HepG2 (cell line): ENCODE data around the gene CEP104. TPM values are rescaled to one million over a fixed set of nuclear protein-coding genes. Genes with fewer than 3 reads are reported as not detected.

ENCODE experiments used
- ATAC-seq: fragments of 200-7000 bp; cut with Tn5 transposase; 3 replicates; pipeline ENCODE4 v1.9.1; 2020; ENCODE audit warnings: mild to moderate bottlenecking, moderate library complexity
- BruUV-seq: library from RNA; stranded (reverse); fragments of 400-500 nt; replicated peaks from 2 replicates; lab custom pipeline; 2021; lab: Mats Ljungman, UMichigan
- CTCF ChIA-PET: fragments of 300-600 bp; formaldehyde crosslinking; extraction: SDS; loops from one replicate; lab custom pipeline; 2021; ENCODE audit warnings: low total read pairs, inconsistent platforms, low intra/inter-chr PET ratio; lab: Yijun Ruan, JAX
- POLR2A ChIA-PET: fragments of 350-600 bp; sonication (Branson Sonifier 250); formaldehyde crosslinking; loops from one replicate; lab custom pipeline; 2020; ENCODE audit warnings: antibody characterized with exemption, inconsistent platforms; lab: Yijun Ruan, JAX
- DNase-seq: peaks from one replicate; pipeline ENCODE4 v3.0.0-alpha.2; 2015; ENCODE audit warnings: low spot score
- FAIRE-seq: peaks from 3 replicates; lab custom pipeline; 2011; peaks lifted over from hg19 to GRCh38; lab: Jason Lieb, UNC
- H2AFZ ChIP-seq: one replicate; pipeline ENCODE4 v1.6.1; 2011; ENCODE audit warnings: low read length, inconsistent platforms
- H3K27ac ChIP-seq: fragments of 300-600 bp; 3 replicates; pipeline ENCODE4 v1.8.0; 2011; ENCODE audit warnings: mixed run types, mild to moderate bottlenecking, mixed read lengths, low read length, inconsistent platforms; ENCODE audit not compliant: insufficient read depth; ENCODE audit errors: extremely low read length
- H3K27me3 ChIP-seq, 2 experiments: fragments of 200-600 bp in 1 of 2; 2 replicates in 1 of 2; 3 replicates in 1 of 2; pipeline versions ENCODE4 v1.6.0 to v1.8.0; 2011; ENCODE audit warnings: low read length in 2 of 2, mild to moderate bottlenecking in 2 of 2, moderate library complexity in 2 of 2, inconsistent platforms in 1 of 2; ENCODE audit not compliant: insufficient read depth in 2 of 2, control insufficient read depth in 1 of 2
- H3K36me3 ChIP-seq, 2 experiments: fragments of 200-600 bp in 1 of 2; replicated peaks in 1 of 2; 2 replicates in 1 of 2; 3 replicates in 1 of 2; pipeline versions ENCODE4 v1.5.1 to v1.8.0; 2011; ENCODE audit warnings: low read length in 2 of 2, inconsistent platforms in 1 of 2; ENCODE audit not compliant: insufficient read depth in 2 of 2, control insufficient read depth in 1 of 2
- H3K4me1 ChIP-seq: 2 replicates; pipeline ENCODE4 v1.5.1; 2012; ENCODE audit warnings: low read length, inconsistent platforms; ENCODE audit not compliant: insufficient read depth
- H3K4me2 ChIP-seq: 2 replicates; pipeline ENCODE4 v1.6.0; 2011; ENCODE audit warnings: low read depth, low read length, inconsistent platforms
- H3K4me3 ChIP-seq, 3 experiments: fragments of 200-600 bp in 1 of 3; sonication (generic), shearing (Covaris generic) in 1 of 3; replicated peaks in 1 of 3; 2 replicates each; pipeline ENCODE4 v1.5.1; 2011 to 2016; ENCODE audit warnings: low read length in 3 of 3, inconsistent platforms in 2 of 3, low read depth in 2 of 3, mild to moderate bottlenecking in 2 of 3, control low read depth in 1 of 3, mixed read lengths in 1 of 3; ENCODE audit not compliant: insufficient read depth in 1 of 3
- H3K79me2 ChIP-seq: one replicate; pipeline ENCODE4 v1.6.1; 2011; ENCODE audit warnings: low read length, inconsistent platforms; ENCODE audit not compliant: insufficient read depth
- H3K9ac ChIP-seq: 2 replicates; pipeline ENCODE4 v1.6.0; 2011; ENCODE audit warnings: mild to moderate bottlenecking, low read depth, low read length, inconsistent platforms; ENCODE audit not compliant: insufficient read depth
- H3K9me3 ChIP-seq: 2 replicates; pipeline ENCODE4 v1.5.1; 2012; ENCODE audit warnings: mild to moderate bottlenecking, low read length
- H4K20me1 ChIP-seq: 2 replicates; pipeline ENCODE4 v1.6.0; 2011; ENCODE audit warnings: inconsistent platforms, mild to moderate bottlenecking, low read length, moderate library complexity; ENCODE audit not compliant: insufficient read depth
- GPN1 ChIP-seq: sonication (generic); formaldehyde crosslinking; IDR thresholded peaks from 2 replicates; pipeline ENCODE4 v1.5.1; 2020; ENCODE audit warnings: missing genetic modification reagents, borderline replicate concordance
- RBFOX2 ChIP-seq: fragments of 200-400 bp; formaldehyde crosslinking; IDR thresholded peaks from 2 replicates; pipeline ENCODE4 v1.6.1; 2017; ENCODE audit warnings: low read depth, mild to moderate bottlenecking, low read length
- SNAI1 ChIP-seq: sonication (generic); formaldehyde crosslinking; IDR thresholded peaks from 2 replicates; pipeline ENCODE4 v1.5.0; 2020; ENCODE audit warnings: mild to moderate bottlenecking, missing genetic modification reagents, borderline replicate concordance
- SP5 ChIP-seq: IDR thresholded peaks from 2 replicates; pipeline ENCODE4 v1.6.1; 2016; ENCODE audit warnings: low read depth, borderline replicate concordance
- TEAD2 ChIP-seq: sonication (generic); formaldehyde crosslinking; IDR thresholded peaks from 2 replicates; pipeline ENCODE4 v1.9.0; 2021; ENCODE audit warnings: missing genetic modification reagents
- ZFAT ChIP-seq: sonication (generic); formaldehyde crosslinking; conservative IDR thresholded peaks from 2 replicates; pipeline ENCODE4 v1.8.1; 2023; ENCODE audit warnings: missing genetic modification reagents, inconsistent platforms
- ZNF121 ChIP-seq: sonication (generic); formaldehyde crosslinking; IDR thresholded peaks from 2 replicates; pipeline ENCODE4 v1.5.0; 2020; ENCODE audit warnings: mild to moderate bottlenecking, missing genetic modification reagents
- ZNF430 ChIP-seq: sonication (generic); formaldehyde crosslinking; IDR thresholded peaks from 2 replicates; pipeline ENCODE4 v1.9.0; 2021; ENCODE audit warnings: mild to moderate bottlenecking, missing genetic modification reagents
- ZNF607 ChIP-seq: sonication (generic); formaldehyde crosslinking; IDR thresholded peaks from 2 replicates; pipeline ENCODE4 v1.5.1; 2020; ENCODE audit warnings: missing genetic modification reagents, mild to moderate bottlenecking, borderline replicate concordance
- ZNF772 ChIP-seq: sonication (generic); formaldehyde crosslinking; IDR thresholded peaks from 2 replicates; pipeline ENCODE4 v1.5.0; 2020; ENCODE audit warnings: mild to moderate bottlenecking, missing genetic modification reagents
- WGBS: methylation state at CpG from one replicate; pipeline ENCODE4 v1.1.6; 2017; ENCODE audit warnings: low lambda C conversion rate; 5-methylcytosine and 5-hydroxymethylcytosine counted together
- in situ Hi-C: cut with HindIII; loops from 2 replicates; pipeline ENCODE4 v1.10.0; 2017; ENCODE audit warnings: low pct_unique_long_range_greater_than_20kb; ENCODE audit not compliant: extremely low pct_ligation_motif_present
- intact Hi-C: fragments of 100-400 bp; cut with micrococcal nuclease; formaldehyde crosslinking; loops from one replicate; pipeline ENCODE4 v1.10.0; 2022; ENCODE audit not compliant: unreplicated experiment
- polyA plus RNA-seq, 8 experiments: library from polyadenylated mRNA; depleted of rRNA in 3 of 8; stranded (reverse) in 7 of 8; unstranded in 1 of 8; fragments of >200 nt; fragmentation: Illumina TruSeq in 4 of 8; extraction: Trizol in 4 of 8; gene quantifications; 2 replicates each; pipeline versions ENCODE4 v1.2.1 to v1.2.3, GENCODE V29; 2011 to 2016; ENCODE audit warnings: low read depth in 4 of 8, missing spikeins in 1 of 8, mixed read lengths in 1 of 8; ENCODE audit not compliant: insufficient read depth in 1 of 8
- total RNA-seq, 5 experiments: library from RNA; depleted of rRNA; stranded (reverse); fragments of >200 nt; fragmentation: Illumina TruSeq; extraction: Trizol; gene quantifications; 2 replicates each; pipeline ENCODE4 v1.2.3, GENCODE V29; 2016; ENCODE audit warnings: low read depth in 1 of 5
- TF ChIP-seq, protein P1 (sequence below): IDR thresholded peaks from 2 replicates; pipeline ENCODE4 v1.6.1; 2016; ENCODE audit warnings: low read depth, control low read depth

CEP104 gene
- total and polyA plus RNA-seq, 2 of the 13 experiments (the other 11 are each of a cell fraction or from before 2014, with no cell fraction given), result 20.4 to 30.1 TPM

DNA sequence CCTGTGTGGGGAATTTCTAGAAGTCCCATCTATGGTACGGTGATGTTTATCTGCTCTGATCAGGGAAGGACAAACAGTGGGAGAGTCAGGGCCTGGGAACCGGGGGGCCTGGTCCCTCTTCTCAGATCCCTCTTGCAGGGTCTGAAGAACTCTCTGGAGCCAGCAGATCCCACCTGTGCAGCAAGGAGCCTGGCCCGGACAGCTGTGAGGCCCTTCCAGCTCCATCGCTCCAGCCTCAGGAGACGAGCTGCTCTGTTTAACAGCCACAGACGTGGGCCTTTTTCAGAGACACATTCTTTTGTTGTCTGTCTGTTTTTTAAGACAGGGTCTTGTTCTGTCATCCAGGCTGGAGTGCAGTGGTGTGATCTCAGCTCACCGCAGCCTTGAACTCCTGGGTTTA, 28.6 kb upstream of the CEP104 start:
- intact Hi-C loops (no loop called here), in situ Hi-C loops (no loop called here)
- Histone ChIP-seq H4K20me1 (no peaks in the 10 kb centered on the region), H3K4me2 (no peak overlapping the region), H3K36me3 (peaks cover 19 to 40% of the 10 kb centered on the region in 2 experiments; a peak in 4 of 5 replicates), H3K4me1 (0 out of 2 replicates have a peak, but pooled peaks cover 6% of the 10 kb centered on the region), H3K27ac (no peak overlapping the region), H2AFZ (no peak overlapping the region), H3K27me3 (no peaks in the 10 kb centered on the region), H3K9ac (no peak overlapping the region), H3K79me2 (no peaks in the 10 kb centered on the region), H3K4me3 (no peak overlapping the region), H3K9me3 (no peaks in the 10 kb centered on the region)
- no peak for ATAC-seq
- TF ChIP-seq ZFAT (CRISPR knock-in tag) (no peak), GPN1 (CRISPR knock-in tag) (no peak), RBFOX2 (no peak), SP5 (CRISPR knock-in tag) (no peak), ZNF121 (CRISPR knock-in tag) (no peak), ZNF772 (no peak), ZNF607 (no peak), ZNF430 (CRISPR knock-in tag) (no peak), TEAD2 (CRISPR knock-in tag) (no peak), SNAI1 (CRISPR knock-in tag) (no peak)
- TF ChIP-seq, protein P1, sequence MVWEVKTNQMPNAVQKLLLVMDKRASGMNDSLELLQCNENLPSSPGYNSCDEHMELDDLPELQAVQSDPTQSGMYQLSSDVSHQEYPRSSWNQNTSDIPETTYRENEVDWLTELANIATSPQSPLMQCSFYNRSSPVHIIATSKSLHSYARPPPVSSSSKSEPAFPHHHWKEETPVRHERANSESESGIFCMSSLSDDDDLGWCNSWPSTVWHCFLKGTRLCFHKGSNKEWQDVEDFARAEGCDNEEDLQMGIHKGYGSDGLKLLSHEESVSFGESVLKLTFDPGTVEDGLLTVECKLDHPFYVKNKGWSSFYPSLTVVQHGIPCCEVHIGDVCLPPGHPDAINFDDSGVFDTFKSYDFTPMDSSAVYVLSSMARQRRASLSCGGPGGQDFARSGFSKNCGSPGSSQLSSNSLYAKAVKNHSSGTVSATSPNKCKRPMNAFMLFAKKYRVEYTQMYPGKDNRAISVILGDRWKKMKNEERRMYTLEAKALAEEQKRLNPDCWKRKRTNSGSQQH (CRISPR knock-in tag), result no peak
- POLR2A ChIA-PET, result interaction anchor here (1.0 kb wide), 1 partner anchor 16 kb away, joined by 3 read pairs; no protein-coding TSS in a partner anchor
- BruUV-seq, result no TSS peak
- no peak for DNase-seq
- CTCF ChIA-PET, result no interaction called here
- FAIRE-seq, result no peak
- 91% methylated on average over 7 of the region's 7 CpGs for WGBS
